Caco-2 (cell line): ENCODE data around the gene DIAPH3. TPM values are rescaled to one million over a fixed set of nuclear protein-coding genes. Genes with fewer than 3 reads are reported as not detected.

Experiments
- BruUV-seq: library from RNA; stranded (reverse); fragments of 400-500 nt; replicated peaks from 2 replicates; lab custom pipeline; 2021; lab: Mats Ljungman, UMichigan
- CTCF ChIA-PET: fragments of 300-600 bp; sonication (Branson Sonifier 250); formaldehyde crosslinking; loops from one replicate; lab custom pipeline; 2022; ENCODE audit warnings: antibody characterized with exemption; lab: Charles Lee
- POLR2A ChIA-PET: fragments of 300-600 bp; sonication (Branson Sonifier 250); formaldehyde crosslinking; loops from one replicate; lab custom pipeline; 2022; ENCODE audit warnings: antibody characterized with exemption; lab: Charles Lee
- DNase-seq, 2 experiments: peaks; one replicate each; pipeline versions ENCODE4 v3.0.0 to v3.0.0-alpha.2; 2020 to 2022
- H3K27me3 ChIP-seq: replicated peaks from 2 replicates; pipeline ENCODE4 v1.6.0; 2011; ENCODE audit warnings: low read length; ENCODE audit not compliant: control insufficient read depth, insufficient read depth
- H3K36me3 ChIP-seq: 2 replicates; pipeline ENCODE4 v1.5.1; 2011; ENCODE audit warnings: low read length; ENCODE audit not compliant: control insufficient read depth, insufficient read depth
- H3K4me1 ChIP-seq: fragments of 250-450 bp; sonication (Bioruptor Pico); 2 replicates; pipeline ENCODE4 v1.5.1; 2020; ENCODE audit warnings: mild to moderate bottlenecking
- H3K4me3 ChIP-seq: 2 replicates; pipeline ENCODE4 v1.5.1; 2011; ENCODE audit warnings: low read depth, mild to moderate bottlenecking, control low read depth, low read length
- H3K9me3 ChIP-seq: fragments of 250-450 bp; sonication (Bioruptor Pico); 2 replicates; pipeline ENCODE4 v1.5.1; 2020; ENCODE audit warnings: mild to moderate bottlenecking, moderate library complexity
- H3K27ac Mint-ChIP-seq: one replicate; pipeline ENCODE4 v1.8.0; 2022; ENCODE audit warnings: mixed read lengths; ENCODE audit not compliant: unreplicated experiment
- H3K27me3 Mint-ChIP-seq: one replicate; pipeline ENCODE4 v1.8.0; 2022; ENCODE audit warnings: mixed read lengths; ENCODE audit not compliant: insufficient read depth, unreplicated experiment
- H3K36me3 Mint-ChIP-seq: one replicate; pipeline ENCODE4 v1.8.0; 2022; ENCODE audit warnings: mild to moderate bottlenecking, mixed read lengths; ENCODE audit not compliant: insufficient read depth, unreplicated experiment
- H3K4me1 Mint-ChIP-seq: one replicate; pipeline ENCODE4 v1.8.0; 2022; ENCODE audit warnings: low read depth, mixed read lengths; ENCODE audit not compliant: unreplicated experiment
- H3K4me3 Mint-ChIP-seq: one replicate; pipeline ENCODE4 v1.8.0; 2022; ENCODE audit warnings: mild to moderate bottlenecking, moderate library complexity, mixed read lengths; ENCODE audit not compliant: unreplicated experiment
- H3K9me3 Mint-ChIP-seq: one replicate; pipeline ENCODE4 v1.8.0; 2022; ENCODE audit warnings: mixed read lengths; ENCODE audit not compliant: unreplicated experiment
- CTCF ChIP-seq, 2 experiments: fragments of 200-600 bp in 1 of 2; IDR thresholded peaks; 1 replicate in 1 of 2; 2 replicates in 1 of 2; pipeline versions ENCODE4 v1.5.1 to v1.8.0; 2011 to 2022; ENCODE audit warnings: antibody characterized with exemption in 1 of 2, control low read depth in 1 of 2, inconsistent platforms in 1 of 2, low read depth in 1 of 2, low read length in 1 of 2, mild to moderate bottlenecking in 1 of 2, moderate library complexity in 1 of 2; ENCODE audit not compliant: insufficient read depth in 1 of 2, severe bottlenecking in 1 of 2, unreplicated experiment in 1 of 2
- intact Hi-C: fragments of 100-400 bp; cut with micrococcal nuclease; formaldehyde crosslinking; loops from one replicate; pipeline ENCODE4 v1.10.0; 2022; ENCODE audit not compliant: unreplicated experiment
- total RNA-seq: library from RNA; stranded (reverse); gene quantifications from 2 replicates; pipeline ENCODE4 v1.2.3, GENCODE V29; 2022

The DIAPH3 gene
- total RNA-seq, 1 experiment from 2014 or later: 60.6 TPM

DNA sequence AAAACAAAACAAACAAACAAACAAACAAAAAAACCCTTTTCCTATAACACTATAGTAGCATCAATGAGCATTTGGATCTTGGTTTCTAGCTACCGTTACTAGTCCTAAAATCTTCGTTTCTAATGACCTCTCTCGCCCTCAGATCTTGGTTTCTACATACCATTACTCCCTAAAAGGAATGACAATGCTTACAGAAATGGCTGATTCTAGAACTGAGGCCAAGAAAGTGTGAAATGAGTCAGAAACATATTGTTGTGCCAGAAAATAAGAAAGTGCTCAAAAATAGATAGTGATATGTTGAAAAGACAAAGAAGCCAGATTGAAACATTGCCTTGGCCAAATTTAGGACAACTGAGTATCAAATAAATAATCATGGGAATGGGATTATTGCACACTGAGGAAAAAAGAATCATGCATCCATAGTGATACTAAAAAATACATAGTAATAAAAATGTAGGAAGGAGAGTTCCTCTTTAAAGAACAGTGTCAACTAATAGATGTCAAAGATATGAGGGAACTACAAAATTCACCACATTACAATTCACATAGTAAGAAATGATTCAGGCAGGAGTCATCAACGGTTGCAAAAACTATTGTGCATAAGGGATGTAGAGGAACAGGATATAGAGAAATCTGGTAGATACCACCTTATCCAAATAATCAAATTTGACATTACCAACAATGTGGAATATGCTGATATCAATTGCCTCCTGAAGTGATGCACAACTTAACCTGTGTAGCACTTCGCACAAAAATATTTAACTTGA is 386.6 kb downstream of the DIAPH3 start:
- no peak overlapping the region for H3K4me3 ChIP-seq
- no peaks in the 10 kb centered on the region for H3K36me3 ChIP-seq
- no peaks in the 10 kb centered on the region for H3K9me3 ChIP-seq
- POLR2A ChIA-PET: no interaction called here
- Mint-ChIP-seq H3K36me3 (peaks cover 20% of the 10 kb centered on the region), H3K9me3 (no peaks in the 10 kb centered on the region), H3K27ac (peak overlapping the region; percentile 45), H3K4me3 (no peak overlapping the region), H3K27me3 (no peaks in the 10 kb centered on the region), H3K4me1 (peaks cover 17% of the 10 kb centered on the region)
- intact Hi-C loops: no loop called here
- CTCF ChIA-PET: no interaction called here
- TF ChIP-seq CTCF (IDR thresholded peaks at IDR 0.05; ENCODE audit: insufficient read depth in 1 of 2, low read depth in 1 of 2, low read length in 1 of 2, severe bottlenecking in 1 of 2, unreplicated experiment in 1 of 2): no peak
- no peak for DNase-seq
- no peaks in the 10 kb centered on the region for H3K27me3 ChIP-seq
- BruUV-seq: no TSS peak
- peaks cover 49% of the 10 kb centered on the region for H3K4me1 ChIP-seq

DNA sequence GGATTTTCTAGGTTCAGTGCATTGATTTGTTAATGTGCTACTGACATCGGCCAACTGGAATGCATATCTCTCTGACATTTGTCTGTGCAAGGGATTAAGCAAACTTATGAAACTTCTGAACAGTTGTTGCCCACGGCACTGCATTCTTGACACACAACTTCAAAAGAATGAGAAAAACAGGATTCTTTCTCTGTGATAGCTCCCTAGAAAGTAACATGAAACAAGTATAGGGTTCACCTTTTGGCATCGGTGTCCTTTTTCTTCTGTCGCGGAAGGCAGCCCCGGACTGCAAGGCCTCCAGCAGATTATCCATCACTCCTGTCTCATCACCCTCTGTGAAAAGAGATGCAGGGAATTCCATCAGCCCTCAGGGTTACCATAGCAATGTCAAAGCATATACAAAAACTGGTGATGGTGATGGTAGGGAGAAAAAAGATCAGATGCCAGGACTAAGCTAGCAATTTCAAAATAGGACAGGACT is 389.2 kb downstream of the DIAPH3 start:
- peak overlapping the region; percentile 83 for H3K27ac Mint-ChIP-seq
- H3K36me3 ChIP-seq: no peaks in the 10 kb centered on the region
- no peaks in the 10 kb centered on the region for H3K27me3 ChIP-seq
- BruUV-seq: no TSS peak
- CTCF ChIA-PET: interaction anchor here (1.0 to 1.1 kb wide), 2 partner anchors 55 to 132 kb away, joined by 3 read pairs; no protein-coding TSS in a partner anchor
- POLR2A ChIA-PET: interaction anchor here (0.5 kb wide), 2 partner anchors 104 to 489 kb away, joined by 3 read pairs; no protein-coding TSS in a partner anchor
- no peak overlapping the region for H3K4me3 ChIP-seq
- H3K4me3 Mint-ChIP-seq: peak overlapping the region; percentile 18
- no peak for TF ChIP-seq CTCF (IDR thresholded peaks at IDR 0.05; ENCODE audit: insufficient read depth in 1 of 2, low read depth in 1 of 2, low read length in 1 of 2, severe bottlenecking in 1 of 2, unreplicated experiment in 1 of 2)
- H3K27me3 Mint-ChIP-seq: no peaks in the 10 kb centered on the region
- peaks cover 17% of the 10 kb centered on the region for H3K36me3 Mint-ChIP-seq
- intact Hi-C loops: loop anchor here (1.0 to 5.0 kb wide), 8 partner anchors 59 to 555 kb away; no protein-coding TSS in a partner anchor
- peak; percentile 86 to 90 for DNase-seq
- peaks cover 26% of the 10 kb centered on the region for H3K4me1 Mint-ChIP-seq
- H3K9me3 Mint-ChIP-seq: no peaks in the 10 kb centered on the region
- H3K4me1 ChIP-seq: peaks cover 71% of the 10 kb centered on the region
- no peaks in the 10 kb centered on the region for H3K9me3 ChIP-seq

DNA sequence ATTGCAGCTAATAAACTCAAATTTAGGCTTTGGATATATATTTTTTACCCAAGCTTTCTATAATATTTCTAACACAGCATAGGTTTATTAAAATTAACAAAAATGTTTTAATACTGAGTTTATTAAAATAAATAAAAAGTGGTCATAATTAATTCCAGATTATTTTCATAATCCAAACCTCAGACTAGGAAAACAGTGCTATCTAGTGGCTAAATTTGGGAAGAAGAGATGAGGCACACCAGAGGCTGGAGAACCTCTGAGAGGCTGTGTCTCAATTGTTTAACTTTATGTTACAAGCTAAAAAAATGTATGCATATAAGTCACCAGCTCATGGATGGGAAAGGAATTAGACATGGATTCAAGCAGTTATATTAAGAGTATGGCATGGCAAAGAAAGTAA is 392.5 kb downstream of the DIAPH3 start:
- Mint-ChIP-seq H3K4me1 (peaks cover 43% of the 10 kb centered on the region), H3K36me3 (peaks cover 29% of the 10 kb centered on the region), H3K9me3 (no peaks in the 10 kb centered on the region), H3K27ac (no peak overlapping the region), H3K4me3 (no peak overlapping the region), H3K27me3 (no peaks in the 10 kb centered on the region)
- intact Hi-C loops: loop anchor here (1.0 to 5.0 kb wide), 3 partner anchors 91 to 380 kb away; no protein-coding TSS in a partner anchor
- ChIA-PET CTCF (interaction anchor here (1.1 to 2.4 kb wide), 4 partner anchors 20 to 91 kb away, joined by 3 to 12 read pairs (median 8); no protein-coding TSS in a partner anchor), POLR2A (no interaction called here)
- Histone ChIP-seq H3K9me3 (no peaks in the 10 kb centered on the region), H3K4me1 (peaks cover 92% of the 10 kb centered on the region), H3K4me3 (no peak overlapping the region), H3K36me3 (no peaks in the 10 kb centered on the region), H3K27me3 (no peaks in the 10 kb centered on the region)
- TF ChIP-seq CTCF (IDR thresholded peaks at IDR 0.05; ENCODE audit: insufficient read depth in 1 of 2, low read depth in 1 of 2, low read length in 1 of 2, severe bottlenecking in 1 of 2, unreplicated experiment in 1 of 2): peak; percentile 52 to 74
- BruUV-seq: no TSS peak
- peak in 1 of 2 experiments; percentile 35 for DNase-seq
